GM21723 (cell line): ENCODE results near the gene HMSD.
A peak's percentile ranks its signal among the peaks of the same experiment; 100 is the strongest.
"Not testable (repeated sequence)": the region's sequence is repeated elsewhere in the genome, so short reads cannot be mapped to it uniquely, and the experiment has no call there.

Source experiments
- ATAC-seq: cut with Tn5 transposase; IDR thresholded peaks from one replicate; pipeline ENCODE4 v1.9.1; 2021; ENCODE audit warnings: mild to moderate bottlenecking, moderate library complexity; ENCODE audit not compliant: unreplicated experiment

HMSD gene, protein sequence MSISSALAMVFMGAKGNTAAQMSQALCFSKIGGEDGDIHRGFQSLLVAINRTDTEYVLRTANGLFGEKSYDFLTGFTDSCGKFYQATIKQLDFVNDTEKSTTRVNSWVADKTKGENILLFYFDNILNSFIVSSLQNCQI

DNA sequence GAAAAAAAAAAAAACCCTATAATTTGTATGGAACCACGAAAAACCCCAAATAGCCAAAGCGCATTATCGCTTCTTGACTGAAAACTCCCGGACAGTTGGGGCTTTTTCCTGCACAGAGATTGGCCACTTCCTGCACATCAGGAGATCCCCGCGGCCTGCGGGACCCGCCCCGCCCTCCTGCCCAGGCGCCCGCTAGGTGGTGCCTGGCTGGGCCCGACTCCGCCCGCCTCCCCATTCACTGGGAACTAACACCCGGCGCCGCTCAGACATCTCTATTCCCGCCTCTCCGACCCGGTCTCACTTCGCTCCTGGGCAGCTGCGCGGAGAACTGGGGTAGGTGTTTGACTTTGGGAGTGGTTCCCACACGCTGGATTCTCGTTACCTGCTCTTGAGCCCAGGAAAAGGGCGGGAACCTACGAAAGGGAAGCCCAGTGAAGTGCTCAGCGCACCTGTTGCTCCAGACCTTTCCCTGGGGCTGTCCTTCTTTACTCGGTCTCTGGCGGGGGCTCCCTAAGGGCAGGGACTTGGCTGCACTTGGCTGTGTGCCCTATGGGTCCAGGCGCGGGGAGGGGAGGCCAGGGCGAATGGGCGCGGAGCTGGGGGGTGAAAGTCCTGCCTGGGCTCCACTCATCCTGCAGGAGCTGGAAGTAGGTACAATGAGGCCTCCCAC, at the start of gene HMSD:
TSS of gene HMSD (plus strand) at position 234 of the 670 bp plus-strand sequence. CDS start 4,155 bp downstream, outside the sequence.
- peak; percentile 91 for ATAC-seq

DNA sequence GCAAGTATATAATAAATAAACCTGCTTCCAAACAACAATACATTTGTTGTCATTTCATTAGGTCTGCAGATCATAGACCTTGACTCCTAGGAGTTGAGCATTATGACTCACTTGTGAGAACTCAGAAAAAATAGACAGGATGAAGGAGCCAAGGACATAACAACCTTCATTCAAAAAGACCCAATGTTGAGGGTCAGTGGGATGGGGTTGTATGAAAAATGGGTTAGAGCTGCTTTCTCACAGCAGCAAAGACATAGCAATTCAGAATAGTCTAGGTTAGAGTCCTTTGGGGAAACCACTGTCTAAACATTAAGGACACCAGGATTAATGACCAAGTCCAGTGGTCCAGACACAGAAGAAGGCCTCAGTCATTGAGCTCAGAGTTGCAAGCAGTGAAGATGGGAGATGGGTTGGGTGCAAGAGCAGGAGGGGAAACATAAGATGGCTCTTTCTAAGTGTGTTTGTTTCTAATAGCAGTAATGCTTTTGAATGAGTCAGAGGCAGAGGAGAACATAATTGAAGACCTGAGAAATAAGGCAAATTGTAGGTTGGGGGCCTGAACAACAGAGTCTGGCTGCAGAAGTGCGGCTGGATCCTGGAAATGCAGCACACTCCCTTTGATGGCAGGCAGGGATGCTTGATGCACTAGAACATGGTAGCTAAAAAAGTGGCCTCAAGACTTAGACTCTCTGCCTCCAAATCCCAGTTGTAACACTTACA, 45.1 kb upstream of the HMSD start:
- no peak for ATAC-seq

DNA sequence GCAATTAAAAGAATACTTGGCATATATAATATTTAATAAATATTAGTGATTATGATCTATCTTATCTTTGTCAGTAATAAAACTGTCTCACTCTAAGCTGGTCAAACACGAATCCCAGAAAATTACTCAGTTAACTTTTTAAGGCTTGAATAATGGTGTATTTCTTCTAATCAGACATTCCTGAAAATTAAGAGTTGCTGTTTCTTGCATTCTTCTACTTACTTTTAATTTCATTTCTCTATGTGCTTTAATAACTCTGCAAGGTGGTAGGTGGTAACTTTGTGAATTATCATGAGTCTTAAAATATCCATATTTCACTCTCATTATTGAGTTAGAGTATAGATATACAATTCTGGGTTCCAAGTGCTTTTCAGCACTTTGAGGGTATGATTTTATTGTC, 44.4 kb upstream of the HMSD start:
- no peak for ATAC-seq

DNA sequence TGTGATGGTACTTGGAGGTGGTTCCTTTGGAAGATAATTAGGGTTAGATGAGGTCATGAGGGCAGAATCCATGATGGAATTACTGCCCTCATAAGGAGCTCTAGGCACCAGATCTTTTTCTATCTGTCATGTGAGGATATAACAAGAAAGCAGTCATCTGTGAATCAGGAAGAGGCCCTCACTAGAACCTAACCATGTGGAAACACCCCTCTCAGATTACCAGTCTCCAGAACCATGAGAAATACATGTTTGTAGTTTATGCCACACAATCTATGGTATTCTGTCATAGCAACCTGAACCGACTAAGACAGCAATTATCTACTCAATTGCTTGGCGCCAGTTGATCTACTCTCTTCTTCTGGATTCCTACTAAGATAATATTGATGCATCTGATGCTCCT, 43.7 kb upstream of the HMSD start:
- no peak for ATAC-seq

DNA sequence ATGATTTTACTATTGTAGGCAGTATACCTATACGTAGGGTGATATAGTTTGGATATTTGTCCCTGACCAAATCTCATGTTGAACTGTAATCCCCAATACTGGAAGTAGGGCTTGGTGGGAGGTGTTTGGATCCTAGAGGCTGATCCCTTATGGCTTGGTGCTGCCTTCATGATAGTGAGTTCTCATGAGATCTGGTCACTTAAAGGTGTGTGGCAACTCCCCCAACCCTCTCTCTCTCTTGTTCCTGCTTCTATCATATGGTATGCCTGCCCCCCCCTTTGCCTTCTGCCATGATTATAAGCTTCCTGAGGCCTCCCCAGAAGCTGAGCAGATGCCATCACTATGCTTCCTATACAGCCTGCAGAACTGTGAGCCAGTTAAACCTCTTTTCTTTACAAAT, 43.0 kb upstream of the HMSD start:
- no peak for ATAC-seq

DNA sequence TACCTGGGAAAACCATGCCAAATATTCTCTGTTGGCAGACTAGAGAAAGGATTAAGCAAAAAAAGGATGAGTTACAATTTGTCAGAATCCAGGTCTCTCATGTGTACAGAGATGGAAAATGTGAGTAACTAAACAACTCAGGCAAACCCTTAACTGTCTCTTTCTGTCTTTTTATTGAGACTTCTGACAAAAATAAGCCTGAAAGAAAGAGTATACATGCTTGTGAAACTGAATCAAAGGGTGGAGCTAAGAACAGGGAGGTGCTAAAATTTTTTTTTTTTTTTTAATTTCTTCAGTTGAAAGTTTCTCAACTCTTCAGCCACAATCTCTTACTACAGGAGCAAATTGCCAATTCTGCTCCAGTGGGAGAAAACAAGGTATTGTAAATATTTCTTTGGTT, 41.4 kb upstream of the HMSD start, which contains the start of gene SERPINB10:
TSS of gene SERPINB10 (plus strand) at position 295 of the 400 bp plus-strand sequence. CDS start 7,553 bp downstream, outside the sequence.
- peak; percentile 72 for ATAC-seq

DNA sequence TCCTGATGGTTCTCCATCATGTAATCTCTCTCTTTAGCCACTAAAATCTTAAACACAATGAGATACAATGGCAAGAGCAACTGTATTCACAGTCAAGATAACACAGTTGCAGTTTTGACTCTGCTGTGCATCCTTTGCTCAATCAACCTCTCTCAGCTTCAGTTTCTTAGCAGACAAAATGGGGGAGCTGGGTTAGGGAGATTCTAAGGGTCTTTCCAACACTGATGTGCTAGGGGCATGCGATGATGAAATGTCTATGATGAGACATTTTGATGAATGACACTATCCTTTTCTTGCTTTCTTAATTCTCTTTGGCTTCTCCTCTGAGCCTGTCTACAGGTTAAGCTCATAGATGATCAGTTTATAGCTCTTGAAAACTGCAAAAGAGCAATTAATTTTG, 40.2 kb upstream of the HMSD start:
- no peak for ATAC-seq

DNA sequence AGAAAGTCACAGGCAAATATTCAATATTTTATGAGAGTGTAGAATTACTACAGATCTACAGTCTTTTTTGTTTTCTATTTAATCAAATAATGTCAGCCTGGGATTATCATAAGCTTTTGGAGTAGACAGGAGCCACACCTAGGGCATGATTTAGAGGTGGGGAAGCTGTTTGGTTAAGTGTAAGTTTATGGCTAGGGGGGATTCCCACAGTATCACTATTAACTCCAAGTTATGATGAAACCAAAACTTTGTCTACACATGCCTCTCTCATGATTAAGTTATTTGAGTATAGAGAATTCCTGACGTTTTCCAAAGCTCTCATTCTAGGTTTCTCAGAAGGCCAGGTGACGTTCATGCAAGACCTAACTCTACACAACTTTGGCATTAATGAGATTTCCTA, 39.2 kb upstream of the HMSD start:
- ATAC-seq: peak; percentile 73

DNA sequence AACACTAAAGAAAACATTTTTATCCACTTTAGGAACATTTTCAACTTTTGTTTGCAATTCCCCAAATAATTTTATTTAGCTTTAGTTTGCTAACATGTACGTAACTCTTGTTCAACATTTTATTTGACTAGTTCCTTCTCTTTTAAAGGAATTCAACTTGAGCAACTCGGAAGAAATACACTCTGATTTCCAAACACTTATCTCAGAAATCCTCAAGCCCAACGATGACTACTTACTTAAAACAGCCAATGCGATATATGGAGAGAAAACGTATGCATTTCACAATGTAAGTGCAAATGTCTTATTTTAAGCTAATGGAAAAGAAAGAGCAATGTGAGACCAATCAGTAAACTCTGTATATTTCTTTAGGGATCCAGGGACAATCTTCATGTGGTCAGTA, 31.3 kb upstream of the HMSD start:
- no peak for ATAC-seq

DNA sequence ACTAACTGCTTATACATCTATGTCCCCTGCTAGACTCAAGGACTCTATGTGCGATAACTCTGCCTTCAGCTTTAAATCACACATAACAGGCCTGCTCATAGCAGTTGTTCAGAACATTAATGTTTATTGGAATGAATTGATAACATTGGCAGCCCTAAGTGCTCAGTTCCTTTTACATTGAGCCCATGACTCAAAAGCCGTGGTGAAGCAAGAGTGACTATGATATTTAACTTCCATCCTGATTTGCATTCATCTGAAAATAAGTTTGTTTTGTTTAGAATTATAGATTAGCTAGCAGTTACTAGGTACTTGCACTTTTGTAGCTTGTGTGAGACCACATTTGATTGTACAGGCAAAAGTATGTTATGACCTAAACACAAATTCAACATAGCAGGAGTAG, 27.1 kb upstream of the HMSD start:
- ATAC-seq: no peak

DNA sequence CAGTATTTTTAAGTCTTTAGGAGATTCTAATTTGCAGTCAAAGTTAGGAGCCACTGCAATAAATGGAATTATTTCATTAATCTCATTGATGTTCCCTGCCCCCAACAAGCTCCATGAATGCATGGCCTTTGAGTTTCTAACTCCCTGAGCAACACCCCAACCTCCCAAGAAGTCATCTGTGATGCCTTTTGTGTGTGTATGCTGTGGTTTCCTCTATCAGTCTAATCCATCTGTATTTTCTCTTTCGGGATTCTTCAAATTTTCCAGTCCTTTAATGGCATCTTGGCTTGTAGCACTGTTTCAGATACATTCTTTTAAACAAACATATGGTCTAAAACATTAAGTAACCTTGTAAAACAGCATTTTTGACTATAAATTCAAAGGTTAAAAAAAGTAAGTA, 24.6 kb upstream of the HMSD start:
- no peak for ATAC-seq

DNA sequence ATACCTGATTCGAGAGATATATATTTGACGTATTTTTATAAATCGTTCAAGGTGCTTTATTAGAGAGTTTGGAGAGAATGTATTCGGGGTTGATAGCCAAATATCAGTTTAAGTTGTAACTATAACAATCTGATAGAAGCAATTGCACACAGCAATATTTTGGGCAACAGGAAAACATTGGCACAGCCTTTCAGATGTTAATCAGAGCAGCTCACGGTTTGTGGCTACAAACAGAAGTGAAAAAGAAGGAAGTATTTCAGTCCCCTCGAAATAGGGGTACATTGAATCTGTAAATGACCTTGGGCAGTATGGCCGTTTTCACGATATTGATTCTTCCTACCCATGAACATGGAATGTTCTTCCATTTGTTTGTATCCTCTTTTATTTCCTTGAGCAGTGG, 20.8 kb upstream of the HMSD start:
- no peak for ATAC-seq

DNA sequence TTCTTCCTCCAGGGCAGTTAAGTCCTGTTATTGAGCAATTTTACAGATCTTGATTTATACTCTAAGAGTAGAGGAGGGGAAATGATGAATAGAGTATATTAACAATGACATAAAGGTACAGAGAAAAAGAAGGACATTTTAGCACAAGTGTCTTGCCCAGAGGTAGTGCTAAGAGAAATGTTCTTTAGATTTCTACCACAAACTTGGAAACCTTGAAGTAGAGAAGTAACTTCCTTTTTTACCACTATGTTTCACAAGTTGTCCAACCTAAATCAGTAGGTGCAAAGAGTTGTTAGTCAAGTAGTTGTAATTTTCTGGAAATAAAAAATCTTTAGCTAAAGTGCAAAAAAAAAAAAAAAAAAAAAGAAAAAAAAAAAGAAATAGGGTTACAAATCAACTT, 19.7 kb upstream of the HMSD start:
- ATAC-seq: not testable (repeated sequence)

DNA sequence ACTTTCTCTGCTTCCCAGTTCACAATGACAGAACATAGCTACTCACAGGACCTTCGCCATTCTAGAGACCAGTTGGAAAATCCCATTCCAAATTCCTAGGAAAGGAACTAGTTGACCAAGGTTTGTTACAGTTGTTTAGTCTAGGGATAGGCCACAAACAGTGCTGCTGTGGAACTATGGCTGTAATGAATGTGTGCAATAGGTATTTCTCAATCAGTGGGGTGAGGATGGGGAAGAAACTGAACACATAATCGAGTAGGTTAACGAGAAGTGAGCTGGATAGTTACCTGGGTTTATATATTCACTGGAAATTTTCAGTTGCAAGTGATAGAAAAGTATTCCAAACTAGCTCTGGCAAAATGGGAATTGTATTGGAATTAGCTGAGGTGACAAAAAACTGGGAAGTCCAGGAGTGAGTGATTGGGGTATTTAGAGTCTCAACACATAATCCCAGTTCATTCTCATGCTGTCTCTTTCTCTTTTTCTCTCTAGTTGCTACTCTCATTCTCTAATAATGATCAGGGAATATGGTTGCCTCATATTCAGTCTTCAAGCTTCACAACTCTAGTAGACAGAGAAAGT, 18.2 kb upstream of the HMSD start:
- no peak for ATAC-seq

DNA sequence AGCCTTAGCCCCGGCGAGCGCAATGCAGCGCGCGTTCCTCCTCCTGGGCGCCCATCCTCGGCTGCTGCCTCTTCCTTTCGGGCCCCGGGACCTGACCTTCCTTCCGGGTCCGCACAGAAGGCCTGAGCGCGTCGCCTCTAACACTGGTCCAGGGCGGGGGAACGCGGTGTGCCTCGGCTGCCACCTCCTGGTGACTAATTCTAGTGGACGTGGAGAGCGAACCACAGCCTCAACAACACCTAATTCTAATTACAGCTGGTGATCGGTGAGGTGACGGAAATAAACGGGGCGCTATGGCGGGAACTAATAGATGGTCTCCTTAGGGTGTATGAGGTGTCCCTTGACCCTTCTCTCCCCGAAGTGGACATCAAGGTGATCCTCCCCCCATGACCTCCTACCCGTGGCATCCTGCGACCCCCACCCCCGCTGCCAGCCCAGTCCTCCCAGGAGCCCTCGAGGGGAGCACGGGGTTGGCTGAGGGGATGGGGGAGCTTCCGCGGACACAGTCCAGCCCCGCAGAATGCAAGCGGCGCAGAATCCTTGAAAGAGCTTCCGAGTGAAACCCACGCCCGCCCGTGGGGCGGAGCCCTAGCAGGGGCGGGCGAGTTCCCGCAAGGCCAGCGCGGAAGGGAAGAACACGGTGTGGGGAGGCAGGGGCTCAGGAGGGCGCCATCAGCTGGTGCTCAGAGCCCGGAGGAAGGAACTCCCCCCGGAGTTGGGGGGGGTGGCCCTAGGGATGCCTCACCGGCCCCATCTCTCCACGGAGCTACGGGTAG, 12.8 kb upstream of the HMSD start:
- ATAC-seq: peak; percentile 97

DNA sequence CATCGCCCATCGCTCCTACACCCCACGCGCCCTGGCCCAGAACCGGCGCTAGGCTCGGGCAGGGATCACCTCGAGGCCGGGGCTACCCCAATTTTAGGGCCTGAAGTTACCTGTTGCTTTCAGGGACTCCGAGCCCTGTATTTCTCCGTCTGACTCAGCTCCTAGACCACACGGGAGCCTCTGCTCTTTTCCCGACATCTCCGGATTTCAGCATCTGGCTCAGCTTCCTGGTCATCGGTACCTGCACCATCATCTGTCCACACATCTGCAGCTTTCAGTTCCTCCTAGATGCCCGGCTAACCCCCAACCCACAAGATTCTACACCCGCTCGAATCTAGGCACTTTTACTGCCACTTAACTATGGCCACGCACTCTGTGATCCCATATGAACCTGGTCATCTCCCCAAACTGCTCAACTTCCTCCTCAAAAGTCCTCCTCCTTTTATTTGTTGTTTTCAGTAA, 12.1 kb upstream of the HMSD start:
- ATAC-seq: peak; percentile 46

DNA sequence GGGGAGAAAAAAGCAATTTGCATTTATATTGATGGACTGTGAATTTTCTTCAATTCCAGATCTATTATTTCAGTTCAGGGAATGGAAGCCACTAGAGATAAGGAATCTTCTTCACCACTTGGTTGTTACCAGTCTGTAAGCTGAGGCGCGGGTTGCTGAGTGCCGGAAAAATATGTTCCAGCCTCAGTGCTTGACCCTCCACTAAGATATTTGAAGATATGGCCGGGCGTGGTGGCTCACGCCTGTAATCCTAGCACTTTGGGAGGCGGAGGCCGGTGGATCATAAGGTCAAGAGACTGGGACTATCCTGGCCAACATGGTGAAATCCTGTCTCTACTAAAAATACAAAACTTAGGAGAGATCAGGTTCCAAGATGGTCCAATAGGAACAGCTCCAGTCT, 9.1 kb upstream of the HMSD start:
- ATAC-seq: no peak

DNA sequence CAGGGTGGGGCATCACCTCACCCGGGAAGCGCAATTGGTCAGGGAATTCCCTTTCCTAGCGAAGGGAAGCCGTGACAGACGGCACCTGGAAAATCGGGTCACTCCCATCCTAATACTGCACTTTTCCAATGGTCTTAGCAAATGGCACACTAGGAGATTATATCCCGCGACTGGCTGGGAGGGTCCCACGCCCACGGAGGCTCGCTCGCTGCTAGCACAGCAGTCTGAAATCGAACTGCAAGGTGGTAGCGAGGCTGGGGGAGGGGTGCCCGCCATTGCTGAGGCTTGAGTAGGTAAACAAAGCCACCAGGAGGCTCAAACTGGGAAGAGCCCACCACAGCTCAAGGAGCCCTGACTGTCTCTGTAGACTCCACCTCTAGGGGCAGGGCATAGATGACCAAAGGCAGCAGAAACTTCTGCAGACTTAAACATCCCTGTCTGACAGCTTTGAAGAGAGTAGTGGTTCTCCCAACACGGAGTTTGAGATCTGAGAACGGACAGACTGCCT, 8.5 kb upstream of the HMSD start:
- ATAC-seq: not testable (repeated sequence)

DNA sequence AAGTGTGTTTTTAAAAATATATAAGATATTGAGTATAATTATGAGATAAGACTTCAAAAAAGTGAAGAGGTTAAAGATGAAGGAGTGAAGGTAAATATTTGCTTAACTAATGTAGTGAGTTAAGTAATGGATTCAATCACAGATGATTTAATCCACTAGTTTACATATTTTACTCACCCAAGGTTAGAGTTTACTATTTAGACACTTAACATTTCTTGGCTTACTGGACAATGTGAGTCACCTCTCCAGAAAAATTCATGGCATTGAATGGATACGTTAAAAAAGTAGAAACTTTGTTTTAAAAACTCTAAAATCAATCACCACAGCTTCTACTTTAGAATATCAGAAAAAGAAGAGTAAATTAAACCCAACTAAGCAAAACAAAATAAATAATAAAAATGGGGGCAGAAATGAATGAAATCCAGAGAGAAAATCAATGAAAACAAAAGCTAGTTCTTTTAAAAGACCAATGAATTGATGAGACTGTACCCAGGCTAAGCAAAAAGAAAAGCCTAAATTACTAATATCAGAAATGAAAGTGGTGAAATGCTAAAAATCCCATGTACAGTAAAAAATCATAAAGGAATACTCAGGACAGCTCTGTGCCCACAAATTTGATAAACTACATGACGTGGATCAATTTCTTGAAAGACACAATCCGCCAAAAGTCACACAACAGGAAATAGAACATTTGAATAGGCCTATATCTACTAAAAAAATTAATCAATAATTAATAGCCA, 1.9 kb upstream of the HMSD start:
- ATAC-seq: no peak

DNA sequence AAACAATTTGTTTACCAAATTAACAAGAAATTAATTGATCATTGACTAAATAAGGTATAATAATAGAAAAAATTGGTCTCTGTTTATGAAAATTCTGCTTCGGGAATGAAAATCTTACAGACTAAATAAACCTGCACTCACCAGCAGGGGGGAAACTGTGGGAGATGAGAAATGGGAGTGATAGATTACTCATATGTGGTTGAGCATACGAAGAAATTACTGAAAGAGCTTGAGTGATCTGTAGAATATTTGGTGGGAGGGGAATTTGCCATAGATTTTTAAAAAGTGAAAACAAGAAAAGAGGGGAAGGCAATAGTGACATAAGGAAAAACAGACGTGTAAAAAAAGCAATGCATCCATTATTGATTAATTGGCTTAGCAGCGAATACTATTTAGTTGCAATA, 2.2 kb downstream of the HMSD start:
- ATAC-seq: peak; percentile 42
